Right cardiac atrium (tissue), 5 donors: ENCODE data around the gene NSFL1C. TPM values are rescaled to one million over a fixed set of nuclear protein-coding genes. Genes with fewer than 3 reads are reported as not detected.

Source experiments
- polyA plus RNA-seq: library from polyadenylated mRNA; stranded (reverse); fragments of 200-250 nt; gene quantifications from one replicate; pipeline ENCODE4 v1.2.3, GENCODE V29; 2013
- total RNA-seq, 4 donors: library from RNA; stranded (reverse); fragmentation: NEBNext Ultra II Directional; extraction: Animal tissue kit (Norgen Biotek cat#: 25700); gene quantifications; one replicate each; pipeline ENCODE4 v1.2.1, GENCODE V29; 2021
- donor health status: healthy with polysubstance abuse.
- donor health status: DM: no; HTN: yes; CAD: no.
- donor health status: DM: no; HTN: no; CAD: no.
- donor health status: DM: no; HTN: yes; CAD: no; lungs with severe emphysema.
- donor health status: DM: yes; HTN: yes; CAD: no.

The NSFL1C gene
- total and polyA plus RNA-seq, 5 donors = 36.3 to 65.6 (median 56.7) TPM

Other genes with a start within 250 kb of the NSFL1C start
- not detected for gene RAD21L1, start 240.8 kb downstream of the NSFL1C start, total RNA-seq
- not detected for gene RAD21L1, start 240.8 kb downstream of the NSFL1C start, polyA plus RNA-seq
- gene SNPH, start 200.6 kb downstream of the NSFL1C start, total RNA-seq = 1 to 10 TPM; 4.8 to 6.8 (median 5.7) TPM
- gene SNPH, start 200.6 kb downstream of the NSFL1C start, polyA plus RNA-seq = 5.2 TPM
- gene SDCBP2, start 137.7 kb downstream of the NSFL1C start, total RNA-seq = 1 to 10 TPM; 1.9 to 2.2 (median 2.2) TPM
- 2.0 TPM for gene SDCBP2, start 137.7 kb downstream of the NSFL1C start, polyA plus RNA-seq
- 100 to 1,000 TPM; 105 to 162 (median 140) TPM for gene FKBP1A, start 73.8 kb downstream of the NSFL1C start, total RNA-seq
- gene FKBP1A, start 73.8 kb downstream of the NSFL1C start, polyA plus RNA-seq = 129 TPM
- 1 to 10 TPM; 2.6 to 5.4 (median 4.9) TPM for gene SIRPB2, start 24.6 kb upstream of the NSFL1C start, total RNA-seq
- 1.8 TPM for gene SIRPB2, start 24.6 kb upstream of the NSFL1C start, polyA plus RNA-seq
- gene SIRPD, start 90.9 kb upstream of the NSFL1C start, total RNA-seq = not detected
- not detected for gene SIRPD, start 90.9 kb upstream of the NSFL1C start, polyA plus RNA-seq
- gene SIRPB1, start 153.2 kb upstream of the NSFL1C start, total RNA-seq = 1 to 10 TPM in 2 of 4 donors, under 1 TPM in 2; 0.35 to 7.2 (median 1.3) TPM
- gene SIRPB1, start 153.2 kb upstream of the NSFL1C start, polyA plus RNA-seq = 0.63 TPM
- under 1 TPM in 3 of 4 donors, not detected in 1; 0.19 to 0.29 (median 0.20) TPM for gene SIRPG, start 190.9 kb upstream of the NSFL1C start, total RNA-seq
- not detected for gene SIRPG, start 190.9 kb upstream of the NSFL1C start, polyA plus RNA-seq